SK-N-MC (cell line): ENCODE data around the gene OTUB1.

ENCODE experiments used
- EZH2 ChIP-seq: fragments of 200-600 bp; sonication (generic); IDR thresholded peaks from one replicate; pipeline ENCODE4 v1.6.1; 2017; ENCODE audit warnings: antibody characterized with exemption
- FOXP2 ChIP-seq: optimal IDR thresholded peaks from 2 replicates; pipeline ENCODE3; 2011; ENCODE audit warnings: mild to moderate bottlenecking, moderate library complexity; ENCODE audit not compliant: insufficient read depth; ENCODE audit errors: extremely low read length, control extremely low read depth
- POLR2AphosphoS5 ChIP-seq: IDR thresholded peaks from 2 replicates; pipeline ENCODE4 v1.6.1; 2012; ENCODE audit warnings: mild to moderate bottlenecking, low read depth, low read length, borderline replicate concordance

- TF ChIP-seq EZH2 (no peak), POLR2AphosphoS5 (no peak), FOXP2 (no peak)
Measured at GRCh38 chr11:64010783-64011182, 24.5 kb downstream of the OTUB1 start.
